DOHH2 (cell line): Measurements from ENCODE around the gene CSGALNACT2.

Experiments used
- H3F3A ChIP-seq: fragments of 200-600 bp; sonication (generic), shearing (Covaris generic); 2 replicates; pipeline ENCODE4 v1.6.0; 2016; ENCODE audit warnings: antibody characterized with exemption, mild to moderate bottlenecking; ENCODE audit not compliant: control insufficient read depth, insufficient read depth
- H3K27ac ChIP-seq: fragments of 200-600 bp; sonication (generic); 2 replicates; pipeline ENCODE4 v1.5.1; 2014; ENCODE audit warnings: low read depth, mild to moderate bottlenecking, low read length, moderate library complexity
- H3K27me3 ChIP-seq: fragments of 200-600 bp; sonication (generic); 2 replicates; pipeline ENCODE4 v1.6.1; 2014; ENCODE audit warnings: mild to moderate bottlenecking, low read length, mixed read lengths; ENCODE audit not compliant: control insufficient read depth
- H3K36me3 ChIP-seq: fragments of 200-600 bp; sonication (generic); 2 replicates; pipeline ENCODE4 v1.6.1; 2014; ENCODE audit warnings: mild to moderate bottlenecking, low read length, moderate library complexity, mixed read lengths; ENCODE audit not compliant: control insufficient read depth
- H3K4me1 ChIP-seq: fragments of 200-600 bp; sonication (generic); 2 replicates; pipeline ENCODE4 v1.6.1; 2014; ENCODE audit warnings: mild to moderate bottlenecking, low read length, mixed read lengths; ENCODE audit not compliant: control insufficient read depth
- H3K4me2 ChIP-seq: fragments of 200-600 bp; sonication (generic); 2 replicates; pipeline ENCODE4 v1.6.0; 2014; ENCODE audit warnings: mild to moderate bottlenecking, low read length, moderate library complexity
- H3K4me3 ChIP-seq: fragments of 200-600 bp; sonication (generic); 2 replicates; pipeline ENCODE4 v1.5.1; 2014; ENCODE audit warnings: mild to moderate bottlenecking, low read length, mixed read lengths
- H3K79me2 ChIP-seq: fragments of 200-600 bp; sonication (generic); 2 replicates; pipeline ENCODE4 v1.6.1; 2014; ENCODE audit warnings: mild to moderate bottlenecking, low read length, mixed read lengths; ENCODE audit not compliant: control insufficient read depth
- H3K9me2 ChIP-seq: fragments of 200-600 bp; sonication (generic); replicated peaks from 2 replicates; pipeline ENCODE4 v1.6.1; 2014; ENCODE audit warnings: mild to moderate bottlenecking, low read length, mixed read lengths; ENCODE audit not compliant: control insufficient read depth
- H3K9me3 ChIP-seq: fragments of 200-600 bp; sonication (generic); 2 replicates; pipeline ENCODE4 v1.6.1; 2014; ENCODE audit warnings: antibody characterized with exemption, low read length, mixed read lengths; ENCODE audit not compliant: control insufficient read depth, insufficient read depth
- H4K20me1 ChIP-seq: fragments of 200-600 bp; sonication (generic); 2 replicates; pipeline ENCODE4 v1.6.0; 2014; ENCODE audit warnings: low read depth, mild to moderate bottlenecking, antibody characterized with exemption, low read length, moderate library complexity; ENCODE audit not compliant: control insufficient read depth, insufficient read depth
- CTCF ChIP-seq: fragments of 200-600 bp; sonication (generic); IDR thresholded peaks from one replicate; pipeline ENCODE4 v1.5.1; 2014; ENCODE audit warnings: antibody characterized with exemption, mild to moderate bottlenecking, low read depth, low read length; ENCODE audit not compliant: poor library complexity, severe bottlenecking
- EZH2phosphoT487 ChIP-seq: fragments of 200-600 bp; sonication (generic); IDR thresholded peaks from 2 replicates; pipeline ENCODE4 v1.6.1; 2017; ENCODE audit warnings: borderline replicate concordance, mild to moderate bottlenecking, antibody characterized with exemption, low read length, moderate library complexity, mixed read lengths

The CSGALNACT2 gene

GRCh38 chr10:43134126-43134905 lies 3.9 kb upstream of the CSGALNACT2 start:
- TF ChIP-seq CTCF: no peak
- TF ChIP-seq EZH2phosphoT487: no peak
- no peaks in the 10 kb centered on the region for H3K27me3 ChIP-seq
- peaks cover 40% of the 10 kb centered on the region for H3K4me1 ChIP-seq
- peak overlapping the region; percentile 21 for H3K4me2 ChIP-seq
- H3K9me3 ChIP-seq: no peaks in the 10 kb centered on the region
- no peak overlapping the region for H3K27ac ChIP-seq
- no peaks in the 10 kb centered on the region for H3K9me2 ChIP-seq
- H3K4me3 ChIP-seq: no peak overlapping the region
- peaks cover 3% of the 10 kb centered on the region; the same call in 1 of the 2 replicates for H3K36me3 ChIP-seq
- no peaks in the 10 kb centered on the region for H4K20me1 ChIP-seq
- peaks cover 18% of the 10 kb centered on the region for H3K79me2 ChIP-seq
- no peaks in the 10 kb centered on the region for H3F3A ChIP-seq

GRCh38 chr10:43135064-43135463 lies 3.2 kb upstream of the CSGALNACT2 start:
- Histone ChIP-seq H3K27ac (no peak overlapping the region), H3K9me2 (no peaks in the 10 kb centered on the region), H3K27me3 (no peaks in the 10 kb centered on the region), H4K20me1 (no peaks in the 10 kb centered on the region), H3F3A (no peaks in the 10 kb centered on the region), H3K4me1 (peaks cover 47% of the 10 kb centered on the region), H3K4me3 (no peak overlapping the region), H3K79me2 (peaks cover 25% of the 10 kb centered on the region), H3K9me3 (no peaks in the 10 kb centered on the region), H3K36me3 (peaks cover 3% of the 10 kb centered on the region; the same call in 1 of the 2 replicates), H3K4me2 (peak overlapping the region; percentile 21)
- TF ChIP-seq CTCF: no peak
- no peak for TF ChIP-seq EZH2phosphoT487

GRCh38 chr10:43135656-43136055 lies 2.6 kb upstream of the CSGALNACT2 start:
- Histone ChIP-seq H4K20me1 (no peaks in the 10 kb centered on the region), H3K27ac (no peak overlapping the region), H3K9me2 (no peaks in the 10 kb centered on the region), H3K9me3 (no peaks in the 10 kb centered on the region), H3K4me1 (peaks cover 53% of the 10 kb centered on the region), H3K4me2 (no peak overlapping the region), H3K27me3 (no peaks in the 10 kb centered on the region), H3K79me2 (peaks cover 31% of the 10 kb centered on the region), H3K4me3 (no peak overlapping the region), H3F3A (no peaks in the 10 kb centered on the region), H3K36me3 (peaks cover 3% of the 10 kb centered on the region; the same call in 1 of the 2 replicates)
- TF ChIP-seq EZH2phosphoT487: no peak
- no peak for TF ChIP-seq CTCF
